Aorta (tissue), 5 donors: ENCODE data around the gene TRIAP1. TPM values are rescaled to one million over a fixed set of nuclear protein-coding genes. Genes with fewer than 3 reads are reported as not detected.
"Not testable (repeated sequence)": the region's sequence is repeated elsewhere in the genome, so short reads cannot be mapped to it uniquely, and the experiment has no call there.

Experiments used
- ATAC-seq: fragments of 200-7000 bp; cut with Tn5 transposase; one replicate; pipeline ENCODE4 v1.9.1; 2022; ENCODE audit warnings: moderate library complexity; ENCODE audit not compliant: low FRiP score
- DNase-seq, 2 donors: peaks; one replicate each; pipeline ENCODE4 v3.0.0-alpha.2; 2020
- H3K27ac ChIP-seq, 2 donors: one replicate each; pipeline ENCODE4 v1.5.1; 2013; ENCODE audit warnings: low read length in 2 of 2, mild to moderate bottlenecking in 2 of 2, moderate library complexity in 2 of 2, control low read depth in 1 of 2, inconsistent platforms in 1 of 2, low read depth in 1 of 2
- H3K27me3 ChIP-seq, 2 donors: one replicate each; pipeline ENCODE4 v1.6.1; 2013; ENCODE audit warnings: control low read depth in 1 of 2, low read length in 1 of 2, mild to moderate bottlenecking in 1 of 2, moderate library complexity in 1 of 2; ENCODE audit not compliant: insufficient read depth in 2 of 2, control insufficient read depth in 1 of 2
- H3K36me3 ChIP-seq, 2 donors: one replicate each; pipeline ENCODE4 v1.6.1; 2013; ENCODE audit warnings: control low read depth in 1 of 2, low read length in 1 of 2, mild to moderate bottlenecking in 1 of 2; ENCODE audit not compliant: insufficient read depth in 2 of 2, control insufficient read depth in 1 of 2
- H3K4me1 ChIP-seq, 2 donors: one replicate each; pipeline ENCODE4 v1.6.1; 2013; ENCODE audit warnings: low read length in 2 of 2, control low read depth in 1 of 2, mild to moderate bottlenecking in 1 of 2, moderate library complexity in 1 of 2; ENCODE audit not compliant: insufficient read depth in 2 of 2, control insufficient read depth in 1 of 2
- H3K4me3 ChIP-seq, 2 donors: one replicate each; pipeline ENCODE4 v1.5.1; 2013; ENCODE audit warnings: low read length in 2 of 2, control low read depth in 1 of 2, mild to moderate bottlenecking in 1 of 2
- H3K9me3 ChIP-seq: one replicate; pipeline ENCODE4 v1.6.1; 2013; ENCODE audit warnings: mild to moderate bottlenecking, low read length; ENCODE audit not compliant: control insufficient read depth
- WGBS, 2 donors: extraction: QIAGEN DNeasy Blood & Tissue Kit; methylation state at CpG; one replicate each; pipeline ENCODE4 v1.1.7; 2013; 5-methylcytosine and 5-hydroxymethylcytosine counted together
- intact Hi-C, 2 donors: fragments of 100-400 bp; cut with DNase I; formaldehyde crosslinking; loops; one replicate each; pipeline versions ENCODE4 v1.14.2 to v1.15.0; 2022
- polyA plus RNA-seq, 2 donors: library from polyadenylated mRNA; stranded (reverse); fragments of 200-250 nt; gene quantifications; one replicate each; pipeline ENCODE4 v1.2.3, GENCODE V29; 2013
- total RNA-seq, 2 donors: library from RNA; stranded (reverse); fragmentation: NEBNext Ultra II Directional; extraction: Animal tissue kit (Norgen Biotek cat#: 25700); gene quantifications; one replicate each; pipeline ENCODE4 v1.2.1, GENCODE V29; 2021
- donor health status: healthy with polysubstance abuse.
- donor health status: Bipolar disorder and iron deficiency.
- donor health status: DM: no; HTN: no; CAD: no.
- donor health status: DM: no; HTN: no; CAD: no.
- donor health status: DM: yes; HTN: yes; CAD: no.

Gene TRIAP1
- total and polyA plus RNA-seq, 4 donors: 13.0 to 43.1 (median 16.9) TPM

DNA sequence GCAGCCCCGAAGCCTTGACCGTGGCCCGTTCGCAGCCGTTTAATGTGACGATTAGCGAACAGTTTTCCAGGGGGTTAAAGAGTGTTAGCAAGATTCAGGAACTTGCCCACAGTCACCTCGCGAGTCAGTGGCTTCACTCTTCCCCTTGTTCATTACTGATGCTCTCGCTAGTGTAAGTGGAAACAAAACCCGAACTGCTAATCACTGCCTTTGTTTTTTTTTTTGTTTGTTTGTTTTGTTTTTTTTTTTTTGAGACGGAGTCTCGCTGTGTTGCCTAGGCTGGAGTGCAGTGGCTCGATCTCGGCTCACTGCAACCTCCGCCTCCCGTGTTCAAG is 627 bp upstream of the TRIAP1 start:
- DNase-seq, H3K36me3 ChIP-seq, H3K27me3 ChIP-seq, ATAC-seq, intact Hi-C loops, H3K4me1 ChIP-seq, H3K9me3 ChIP-seq: not testable (repeated sequence)
- Histone ChIP-seq H3K4me3 (peak overlapping the region; percentile 58 to 81), H3K27ac (peak overlapping the region in 1 of 2 donors; percentile 72)
- 6 to 8% methylated on average over 17 of the region's 17 CpGs for WGBS, 2 donors

DNA sequence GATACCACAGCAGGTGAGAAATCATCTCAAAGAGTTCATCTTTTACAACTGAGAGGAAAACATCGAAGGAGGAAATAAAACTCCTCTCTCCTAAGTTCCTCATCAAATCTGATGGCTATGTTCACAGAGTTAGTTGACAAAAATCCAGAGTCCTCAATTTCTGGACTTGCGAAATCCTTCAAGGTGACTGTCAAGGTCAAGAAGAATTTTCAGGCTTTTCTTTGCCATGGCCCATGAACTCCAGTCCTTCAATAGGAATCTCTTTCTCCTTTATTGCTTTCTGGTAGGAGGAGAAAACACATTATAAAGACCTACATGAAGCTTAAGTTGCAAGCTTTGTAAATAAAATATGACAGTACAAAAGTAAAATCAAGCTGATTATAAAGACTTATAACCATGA is 1.5 kb downstream of the TRIAP1 start:
- 86 to 93% methylated on average over 2 of the region's 2 CpGs for WGBS, 2 donors
- H3K4me3 ChIP-seq: no peak overlapping the region
- H3K27me3 ChIP-seq: no peaks in the 10 kb centered on the region
- peaks cover 3 to 5% of the 10 kb centered on the region in 2 donors for H3K4me1 ChIP-seq
- peaks cover 2 to 3% of the 10 kb centered on the region in 2 donors for H3K36me3 ChIP-seq
- no peak overlapping the region for H3K27ac ChIP-seq
- H3K9me3 ChIP-seq: no peaks in the 10 kb centered on the region
- no peak for ATAC-seq
- intact Hi-C loops: no loop called here
- DNase-seq: no peak

DNA sequence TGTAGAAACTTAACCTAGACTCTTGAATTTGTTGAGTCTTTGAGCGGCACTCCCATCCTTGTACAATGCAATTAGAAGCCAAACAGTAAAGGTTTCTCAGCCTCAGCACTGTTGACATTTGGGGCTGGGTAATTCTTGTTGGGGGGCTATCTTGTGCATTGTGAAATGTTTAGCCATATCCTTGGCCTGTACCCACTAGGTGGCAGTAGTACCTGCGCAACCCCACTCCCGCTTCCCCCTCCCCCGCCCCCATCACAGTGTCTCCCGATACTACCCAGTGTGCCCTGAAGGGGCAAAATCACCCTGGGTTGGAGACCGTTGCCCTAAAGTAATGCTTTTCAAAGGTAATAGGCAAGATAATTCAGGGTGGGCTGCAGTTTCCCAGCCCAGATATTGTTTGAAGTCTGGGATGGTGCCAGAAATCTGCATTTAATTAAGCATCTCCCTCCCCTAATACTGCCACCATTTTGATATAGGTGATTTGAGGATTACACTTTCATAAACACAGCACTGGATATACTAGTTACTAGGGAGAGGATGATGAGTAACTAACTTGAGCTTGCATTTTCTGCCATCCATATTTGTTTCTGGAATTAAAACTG is 6.4 kb downstream of the TRIAP1 start:
- Histone ChIP-seq H3K4me1 (no peaks in the 10 kb centered on the region), H3K27me3 (no peaks in the 10 kb centered on the region), H3K36me3 (peaks cover 0 to 3% of the 10 kb centered on the region in 2 donors), H3K27ac (no peak overlapping the region), H3K9me3 (no peaks in the 10 kb centered on the region), H3K4me3 (no peak overlapping the region)
- ATAC-seq (peak; percentile 64), DNase-seq (no peak)
- 15% methylated on average over 6 of the region's 6 CpGs for WGBS, 2 donors
- intact Hi-C loops: loop anchor here (5.0 to 10.0 kb wide), 2 partner anchors 115 to 122 kb away; partner anchors contain the start of gene PLA2G1B (in 1 of the 2)

DNA sequence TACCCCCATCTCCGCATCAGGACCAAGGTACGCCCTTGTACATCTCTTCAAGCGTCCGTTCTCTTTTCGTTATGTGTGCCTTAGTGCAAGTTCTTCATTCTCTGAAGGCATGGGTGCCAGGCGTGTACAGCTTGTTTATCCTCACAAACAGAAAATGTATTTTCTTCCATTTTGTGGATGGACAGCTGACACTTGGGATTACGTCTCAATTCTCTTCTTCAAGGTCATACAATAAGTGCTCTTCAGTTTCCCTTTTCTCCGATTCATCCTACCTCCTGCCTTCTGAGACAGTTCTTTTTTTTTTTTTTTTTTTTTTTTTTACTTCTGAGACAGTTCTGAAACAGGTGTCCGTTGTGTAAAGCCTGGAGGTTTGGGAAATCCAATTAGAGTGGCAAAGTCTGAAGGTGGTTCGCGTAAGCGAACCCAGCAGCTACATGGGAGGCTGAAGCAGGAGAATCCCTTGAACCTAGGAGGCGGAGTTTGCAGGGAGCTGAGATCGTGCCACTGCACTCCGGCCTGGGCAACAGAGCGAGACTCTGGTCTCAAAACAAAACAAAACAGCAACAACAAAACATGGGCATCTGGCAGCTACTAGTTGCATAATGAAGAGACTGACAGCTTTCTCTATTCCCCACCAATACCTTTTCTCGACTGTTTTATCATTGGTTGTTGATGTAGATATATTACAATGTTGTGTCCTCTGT is 7.5 kb downstream of the TRIAP1 start:
- H3K9me3 ChIP-seq: no peaks in the 10 kb centered on the region
- no peaks in the 10 kb centered on the region for H3K27me3 ChIP-seq
- ATAC-seq (no peak), DNase-seq (no peak)
- H3K4me3 ChIP-seq: peak overlapping the region; percentile 45 to 76
- 38 to 40% methylated on average over 17 of the region's 17 CpGs for WGBS, 2 donors
- no peaks in the 10 kb centered on the region for H3K4me1 ChIP-seq
- intact Hi-C loops: loop anchor here (5.0 to 10.0 kb wide), 2 partner anchors 114 to 121 kb away; partner anchors contain the start of gene PLA2G1B (in 1 of the 2)
- peak overlapping the region in 1 of 2 donors; percentile 18 for H3K27ac ChIP-seq
- no peaks in the 10 kb centered on the region for H3K36me3 ChIP-seq

DNA sequence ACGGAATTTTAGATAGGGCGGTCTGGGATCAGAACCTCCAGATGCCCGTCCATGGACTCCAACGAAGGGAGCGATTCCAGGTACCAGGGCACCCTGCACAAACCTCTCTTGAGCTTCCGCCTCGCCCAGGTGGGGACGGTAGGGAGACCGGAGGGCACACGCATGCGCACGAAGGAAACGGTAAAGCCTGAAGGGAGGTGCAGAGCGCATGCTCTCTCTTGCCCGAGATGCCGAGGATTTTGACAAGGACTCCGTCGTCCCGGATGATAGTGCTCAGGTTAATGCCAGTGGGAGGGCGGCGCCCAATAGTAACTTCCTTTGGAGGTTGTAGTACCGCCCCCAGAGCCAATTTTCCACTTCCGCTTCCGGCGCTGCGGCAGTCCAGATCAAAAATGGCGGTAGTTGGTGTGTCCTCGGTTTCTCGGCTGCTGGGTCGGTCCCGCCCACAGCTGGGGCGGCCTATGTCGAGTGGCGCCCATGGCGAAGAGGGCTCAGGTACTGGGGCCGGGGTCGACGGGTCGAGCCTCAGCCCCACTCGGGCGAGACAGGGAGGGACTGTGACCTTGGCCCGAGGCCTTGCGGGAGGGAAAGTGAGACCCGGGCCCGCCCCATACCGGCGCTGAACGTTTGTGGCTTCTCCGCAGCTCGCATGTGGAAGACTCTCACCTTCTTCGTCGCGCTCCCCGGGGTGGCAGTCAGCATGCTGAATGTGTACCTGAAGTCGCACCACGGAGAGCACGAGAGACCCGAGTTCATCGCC is 8.3 kb downstream of the TRIAP1 start, which contains the start of gene COX6A1:
Gene COX6A1 (plus strand): TSS at position 379 of the 760 bp plus-strand sequence. CDS start 14 bp downstream, at position 393.
- DNase-seq (peak; percentile 96 to 97), ATAC-seq (peak; percentile 94)
- H3K4me3 ChIP-seq: peak within 1 kb of the TSS; percentile 45 to 76
- no peaks in the 10 kb centered on the region for H3K9me3 ChIP-seq
- H3K27ac ChIP-seq: peak within 1 kb of the TSS in 1 of 2 donors; percentile 28
- intact Hi-C loops: loop anchor here (5.0 to 10.0 kb wide), 2 partner anchors 113 to 121 kb away; partner anchors contain the start of gene PLA2G1B (in 1 of the 2)
- no peaks in the 10 kb centered on the region for H3K4me1 ChIP-seq
- no peaks in the 10 kb centered on the region for H3K27me3 ChIP-seq
- no peaks in the 10 kb centered on the region for H3K36me3 ChIP-seq
- 0% methylated on average over 56 to 59 of the region's 59 CpGs for WGBS, 2 donors

DNA sequence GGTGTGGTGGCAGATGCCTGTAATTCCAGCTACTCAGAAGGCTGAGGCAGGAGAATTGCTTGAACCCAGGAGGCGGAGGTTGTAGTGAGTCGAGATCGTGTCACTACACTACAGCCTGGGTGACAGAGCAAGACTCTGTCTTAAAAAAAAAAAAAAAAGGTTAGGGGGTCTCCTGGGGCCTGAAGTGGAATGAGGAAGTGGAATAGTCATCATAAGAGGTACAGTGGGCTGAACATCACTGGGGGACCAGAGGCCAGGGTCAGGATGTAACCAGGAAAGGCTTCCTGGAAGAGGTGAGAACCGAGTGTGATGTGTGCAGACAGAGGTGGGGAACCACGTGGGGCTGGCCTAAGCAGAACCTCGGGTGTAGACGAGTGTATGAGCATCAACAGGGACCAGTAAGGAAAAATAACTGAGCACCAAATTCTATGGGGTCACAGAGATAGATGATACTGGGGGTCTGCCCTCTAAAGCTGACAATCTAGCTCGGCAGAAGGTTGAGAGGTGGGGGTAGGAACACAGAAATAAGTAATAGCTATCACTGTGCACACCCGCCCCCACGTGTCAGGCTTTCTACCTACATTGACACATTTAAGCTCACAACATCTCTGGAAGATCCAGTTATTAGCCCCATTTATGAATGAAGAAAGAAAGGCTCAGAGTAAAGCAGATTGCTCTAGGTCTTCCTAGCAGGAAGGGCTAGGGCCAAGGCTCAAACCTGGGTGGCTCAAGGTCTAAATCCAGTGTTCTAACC is 13.2 kb downstream of the TRIAP1 start:
- no peak overlapping the region for H3K4me3 ChIP-seq
- 56 to 59% methylated on average over 10 of the region's 10 CpGs for WGBS, 2 donors
- H3K27me3 ChIP-seq: no peaks in the 10 kb centered on the region

DNA sequence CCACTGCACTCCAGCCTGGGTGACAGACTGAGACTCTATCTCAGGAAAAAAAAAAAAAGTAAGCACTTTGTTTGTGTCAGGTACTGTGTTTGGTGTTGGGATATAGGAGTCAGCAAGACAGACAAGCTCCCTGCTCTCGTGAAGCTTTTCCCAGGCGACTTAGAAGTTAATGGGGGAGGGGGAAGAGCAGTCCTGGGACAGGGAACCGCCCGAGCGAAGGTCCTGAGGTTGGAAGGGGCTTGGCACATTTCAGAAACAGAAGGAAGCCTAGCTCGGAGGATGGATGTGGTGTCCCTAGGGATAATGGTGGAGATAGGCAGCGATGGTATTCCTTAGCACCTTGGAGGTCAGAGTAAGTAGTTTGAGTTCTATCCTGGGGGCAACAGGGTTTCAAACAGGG is 16.8 kb downstream of the TRIAP1 start:
- no peaks in the 10 kb centered on the region for H3K9me3 ChIP-seq
- intact Hi-C loops: loop anchor here (5.0 kb wide), 1 partner anchor 72 kb away; no protein-coding TSS in a partner anchor
- no peak for DNase-seq
- 51 to 52% methylated on average over 7 of the region's 7 CpGs for WGBS, 2 donors
- no peak overlapping the region for H3K4me3 ChIP-seq
- H3K27me3 ChIP-seq: no peaks in the 10 kb centered on the region
- H3K4me1 ChIP-seq: no peaks in the 10 kb centered on the region
- no peak overlapping the region for H3K27ac ChIP-seq
- no peak for ATAC-seq
- no peaks in the 10 kb centered on the region for H3K36me3 ChIP-seq

More for the DNA sequence above, 13.2 kb downstream of the TRIAP1 start:
- H3K4me1 ChIP-seq: no peaks in the 10 kb centered on the region
- H3K9me3 ChIP-seq: no peaks in the 10 kb centered on the region
- DNase-seq (no peak), ATAC-seq (no peak)
- H3K36me3 ChIP-seq: no peaks in the 10 kb centered on the region
- no peak overlapping the region for H3K27ac ChIP-seq
- intact Hi-C loops: loop anchor here (5.0 to 10.0 kb wide), 2 partner anchors 106 to 108 kb away; partner anchors contain the start of gene PLA2G1B (in 2 of the 2)
